ENCODE results near the gene MPST. TPM values are rescaled to one million over a fixed set of nuclear protein-coding genes. Genes with fewer than 3 reads are reported as not detected.
A peak's percentile ranks its signal among the peaks of the same experiment; 100 is the strongest.

The MPST gene
- total RNA-seq, 1 experiment from 2014 or later, result 73.0 TPM

DNA sequence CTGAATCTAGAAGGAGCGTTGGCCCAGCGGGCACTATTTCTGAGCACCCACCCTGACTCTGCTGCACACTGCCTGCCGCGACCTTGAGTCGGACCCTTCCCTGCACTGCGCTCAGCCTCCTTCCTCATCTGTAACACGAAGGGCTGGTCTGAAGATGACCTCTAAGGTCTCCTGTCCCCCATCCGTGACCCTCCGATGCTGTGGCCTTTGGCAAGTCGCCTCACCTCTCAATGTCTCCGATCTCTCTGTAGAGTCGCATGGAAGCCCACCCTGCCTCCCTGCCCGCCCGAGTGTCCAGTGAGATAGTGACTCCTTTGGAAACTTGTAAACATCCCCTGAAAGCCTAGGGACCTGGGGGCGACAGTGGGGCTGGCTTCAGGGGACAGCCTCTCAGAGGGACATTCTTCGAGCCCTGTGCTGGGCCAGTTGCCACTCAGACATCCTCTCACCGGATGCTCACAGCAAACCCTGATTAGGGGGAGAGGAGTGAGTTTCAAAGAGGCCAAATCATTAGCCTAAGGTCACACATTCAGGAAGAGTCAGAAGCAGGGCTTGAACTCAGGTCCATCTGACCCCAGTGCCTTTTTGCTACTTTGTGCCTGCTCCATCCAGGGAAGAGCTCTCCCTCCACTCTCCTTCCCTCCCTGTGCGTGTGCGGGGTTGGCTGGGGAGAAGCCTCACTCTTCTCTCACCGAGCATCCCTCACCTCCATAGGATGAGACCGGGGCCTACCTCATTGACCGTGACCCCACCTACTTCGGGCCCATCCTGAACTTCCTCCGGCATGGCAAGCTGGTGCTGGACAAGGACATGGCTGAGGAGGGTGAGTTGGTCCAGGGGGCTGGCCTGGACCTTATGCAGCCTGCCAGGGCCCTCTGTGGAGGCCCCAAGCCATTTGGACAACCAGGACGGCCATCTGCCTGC, 33.1 kb downstream of the MPST start:
- CTCF ChIA-PET, result no interaction called here

DNA sequence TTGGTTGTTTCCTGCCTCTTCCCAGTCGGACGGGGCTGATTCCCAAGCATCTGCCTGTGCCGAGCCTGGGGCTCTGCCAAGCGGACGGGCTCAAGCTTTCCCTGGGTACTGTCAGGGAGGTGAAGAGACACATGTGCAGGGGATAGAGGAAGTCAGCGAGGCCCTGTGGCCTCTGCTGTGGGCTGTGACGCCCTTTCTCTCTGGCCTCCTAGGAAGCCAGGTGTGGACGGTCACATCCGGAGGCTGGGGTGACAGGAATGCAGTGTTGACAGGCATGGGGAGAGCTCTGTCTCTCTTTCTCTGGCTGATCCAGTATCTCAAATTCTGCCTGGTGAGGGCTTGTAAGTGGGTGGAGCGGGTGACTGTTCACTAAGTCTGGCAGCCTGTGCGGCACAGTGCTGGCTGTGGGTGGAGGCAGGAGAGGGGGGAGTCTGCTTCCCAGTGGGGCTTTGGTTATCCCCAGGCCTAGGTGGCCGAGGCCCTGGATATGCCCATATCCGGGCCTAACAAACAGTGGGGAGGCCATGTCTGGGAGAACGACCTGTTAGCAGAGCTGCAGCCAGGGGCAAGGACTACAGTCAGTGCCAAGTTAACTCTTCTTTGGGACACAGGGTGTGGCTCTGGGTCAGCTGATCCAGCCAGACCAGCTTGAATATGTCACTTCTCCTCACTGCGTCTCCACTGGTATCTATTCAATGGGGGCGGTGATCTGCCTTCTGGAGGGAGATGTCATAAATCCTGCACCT, 33.9 kb downstream of the MPST start:
- no TSS peak for BruUV-seq (replicated peaks)
- DNase-seq, result no peak
- no peak overlapping the region for H3K27ac Mint-ChIP-seq (ENCODE audit: unreplicated experiment)
- TF ChIP-seq CTCF (IDR thresholded peaks at IDR 0.05; ENCODE audit: unreplicated experiment), result no peak
- intact Hi-C loops (cut with micrococcal nuclease; ENCODE audit: unreplicated experiment), result no loop called here
- peaks cover 6% of the 10 kb centered on the region for H3K36me3 Mint-ChIP-seq (ENCODE audit: insufficient read depth, unreplicated experiment)
- no peaks in the 10 kb centered on the region for H3K27me3 Mint-ChIP-seq (ENCODE audit: unreplicated experiment)
- no peaks in the 10 kb centered on the region for H3K4me1 Mint-ChIP-seq (ENCODE audit: low read depth, unreplicated experiment)
- no peak overlapping the region for H3K4me3 Mint-ChIP-seq (ENCODE audit: low read depth, unreplicated experiment)
- CTCF ChIA-PET, result no interaction called here
- H3K9me3 Mint-ChIP-seq (ENCODE audit: low read depth, unreplicated experiment), result no peaks in the 10 kb centered on the region

More for the DNA sequence above, 33.1 kb downstream of the MPST start:
- no peak for TF ChIP-seq CTCF (IDR thresholded peaks at IDR 0.05; ENCODE audit: unreplicated experiment)
- BruUV-seq (replicated peaks), result no TSS peak
- no peaks in the 10 kb centered on the region for H3K4me1 Mint-ChIP-seq (ENCODE audit: low read depth, unreplicated experiment)
- peak overlapping the region; percentile 64 for H3K27ac Mint-ChIP-seq (ENCODE audit: unreplicated experiment)
- peak overlapping the region; percentile 63 for H3K4me3 Mint-ChIP-seq (ENCODE audit: low read depth, unreplicated experiment)
- intact Hi-C loops (cut with micrococcal nuclease; ENCODE audit: unreplicated experiment), result no loop called here
- H3K36me3 Mint-ChIP-seq (ENCODE audit: insufficient read depth, unreplicated experiment), result peaks cover 6% of the 10 kb centered on the region
- DNase-seq, result no peak
- no peaks in the 10 kb centered on the region for H3K27me3 Mint-ChIP-seq (ENCODE audit: unreplicated experiment)
- H3K9me3 Mint-ChIP-seq (ENCODE audit: low read depth, unreplicated experiment), result no peaks in the 10 kb centered on the region

DNA sequence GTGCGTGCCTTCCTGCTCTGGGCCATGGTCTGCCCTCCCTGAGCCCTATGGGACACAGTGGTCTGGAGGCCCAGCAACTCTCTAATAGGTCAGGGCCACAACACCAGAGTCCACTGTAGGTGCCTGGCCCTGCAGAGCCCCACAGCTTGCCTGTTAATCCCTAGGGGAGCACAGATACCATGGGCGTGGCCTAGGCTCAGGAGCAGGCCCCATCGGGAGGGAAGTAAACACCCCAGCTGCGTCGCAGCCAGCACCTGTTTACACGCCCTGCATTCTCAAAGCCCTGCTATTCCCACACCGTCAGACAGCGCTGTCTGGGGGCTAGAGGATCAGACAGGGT, 34.5 kb downstream of the MPST start:
- Mint-ChIP-seq H3K36me3 (ENCODE audit: insufficient read depth, unreplicated experiment) (peaks cover 6% of the 10 kb centered on the region), H3K4me3 (ENCODE audit: low read depth, unreplicated experiment) (no peak overlapping the region), H3K27ac (ENCODE audit: unreplicated experiment) (no peak overlapping the region), H3K27me3 (ENCODE audit: unreplicated experiment) (no peaks in the 10 kb centered on the region), H3K4me1 (ENCODE audit: low read depth, unreplicated experiment) (no peaks in the 10 kb centered on the region), H3K9me3 (ENCODE audit: low read depth, unreplicated experiment) (no peaks in the 10 kb centered on the region)
- no TSS peak for BruUV-seq (replicated peaks)
- CTCF ChIA-PET, result no interaction called here
- intact Hi-C loops (cut with micrococcal nuclease; ENCODE audit: unreplicated experiment), result no loop called here
- DNase-seq, result no peak
- TF ChIP-seq CTCF (IDR thresholded peaks at IDR 0.05; ENCODE audit: unreplicated experiment), result no peak

DNA sequence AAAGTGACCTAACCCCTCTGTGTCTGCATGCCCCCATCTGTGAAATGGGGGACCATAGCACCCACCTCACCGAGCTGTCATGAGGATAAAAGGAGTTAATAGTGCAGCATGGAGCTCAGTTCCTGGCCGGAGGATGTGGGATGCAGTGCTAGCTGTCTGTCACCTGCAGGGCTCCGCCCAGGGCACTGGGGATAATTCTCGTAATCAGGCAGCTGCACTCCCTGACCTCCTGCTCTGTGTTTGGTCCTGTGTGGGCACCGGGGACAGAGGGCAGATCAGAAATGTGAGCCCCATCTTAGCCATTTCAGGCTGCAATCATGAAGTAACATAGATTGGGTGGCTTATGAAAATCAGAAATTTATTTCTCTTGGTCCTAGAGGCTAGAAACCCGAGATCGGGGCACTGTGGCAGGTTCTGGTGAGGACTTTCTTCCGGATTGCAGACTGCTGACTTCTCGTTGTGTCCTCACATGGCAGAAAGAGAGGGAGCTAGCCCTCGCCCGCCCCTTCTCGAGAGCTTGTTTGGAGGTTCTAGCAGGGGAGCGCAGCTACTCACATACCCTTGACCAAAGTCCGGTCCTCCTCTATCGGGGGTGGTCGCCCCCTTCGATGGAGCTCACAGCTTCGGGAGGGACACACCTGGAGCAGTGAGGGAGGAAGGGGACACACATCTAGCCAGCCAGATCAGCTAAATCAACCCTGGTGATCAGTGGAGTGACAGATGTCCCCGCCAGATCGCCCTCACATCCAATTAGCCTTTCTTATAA, 35.2 kb downstream of the MPST start:
- intact Hi-C loops (cut with micrococcal nuclease; ENCODE audit: unreplicated experiment), result no loop called here
- BruUV-seq (replicated peaks), result no TSS peak
- Mint-ChIP-seq H3K4me3 (ENCODE audit: low read depth, unreplicated experiment) (no peak overlapping the region), H3K27ac (ENCODE audit: unreplicated experiment) (no peak overlapping the region), H3K4me1 (ENCODE audit: low read depth, unreplicated experiment) (no peaks in the 10 kb centered on the region), H3K27me3 (ENCODE audit: unreplicated experiment) (no peaks in the 10 kb centered on the region), H3K9me3 (ENCODE audit: low read depth, unreplicated experiment) (no peaks in the 10 kb centered on the region), H3K36me3 (ENCODE audit: insufficient read depth, unreplicated experiment) (peaks cover 6% of the 10 kb centered on the region)
- no peak for DNase-seq
- CTCF ChIA-PET, result interaction anchor here (0.7 to 1.2 kb wide), 2 partner anchors 11 to 22 kb away, joined by 3 read pairs; no protein-coding TSS in a partner anchor
- TF ChIP-seq CTCF (IDR thresholded peaks at IDR 0.05; ENCODE audit: unreplicated experiment), result no peak
